H1 (cell line): Measurements from ENCODE around the gene PPP1R9A. TPM values are rescaled to one million over a fixed set of nuclear protein-coding genes. Genes with fewer than 3 reads are reported as not detected.

Experiments used
- CTCF ChIA-PET: fragments of 300-600 bp; sonication (Branson Sonifier 250); formaldehyde crosslinking; loops from one replicate; lab custom pipeline; 2021; ENCODE audit not compliant: partially characterized antibody; lab: Charles Lee
- POLR2A ChIA-PET: fragments of 300-600 bp; sonication (Branson Sonifier 250); formaldehyde crosslinking; loops from one replicate; lab custom pipeline; 2021; ENCODE audit warnings: inconsistent platforms; ENCODE audit not compliant: partially characterized antibody; lab: Charles Lee
- DNase-seq, 2 experiments: peaks; one replicate each; pipeline versions ENCODE4 v3.0.0 to v3.0.0-alpha.2; 2010 to 2022; ENCODE audit warnings: low spot score in 2 of 2, low read depth in 1 of 2, mixed read lengths in 1 of 2
- FAIRE-seq: peaks from 2 replicates; lab custom pipeline; 2011; peaks lifted over from hg19 to GRCh38; lab: Jason Lieb, UNC
- H2AFZ ChIP-seq: 2 replicates; pipeline ENCODE4 v1.8.1; 2012; ENCODE audit warnings: low read length, inconsistent platforms
- H2AK5ac ChIP-seq: 2 replicates; pipeline ENCODE4 v1.6.1; 2013; ENCODE audit warnings: low read depth, low read length
- H2BK120ac ChIP-seq: replicated peaks from 2 replicates; pipeline ENCODE3; 2013; ENCODE audit warnings: low read depth, low read length, inconsistent platforms
- H2BK12ac ChIP-seq: 2 replicates; pipeline ENCODE4 v1.6.1; 2013; ENCODE audit warnings: low read depth, low read length
- H2BK15ac ChIP-seq: 2 replicates; pipeline ENCODE4 v1.6.1; 2013; ENCODE audit warnings: low read length
- H2BK20ac ChIP-seq: 2 replicates; pipeline ENCODE4 v1.6.1; 2013; ENCODE audit warnings: low read length
- H2BK5ac ChIP-seq: 2 replicates; pipeline ENCODE4 v1.6.1; 2013; ENCODE audit warnings: low read depth, low read length
- H3K14ac ChIP-seq: 2 replicates; pipeline ENCODE4 v1.6.1; 2013; ENCODE audit warnings: inconsistent platforms; ENCODE audit not compliant: insufficient read length
- H3K18ac ChIP-seq: 2 replicates; pipeline ENCODE4 v1.6.1; 2013; ENCODE audit warnings: low read length; ENCODE audit errors: extremely low read depth
- H3K23ac ChIP-seq: 2 replicates; pipeline ENCODE4 v1.6.1; 2013; ENCODE audit warnings: inconsistent platforms; ENCODE audit not compliant: insufficient read length
- H3K23me2 ChIP-seq: 2 replicates; pipeline ENCODE4 v1.6.1; 2013; ENCODE audit warnings: low read depth, low read length
- H3K27ac ChIP-seq: 2 replicates; pipeline ENCODE4 v1.6.1; 2011; ENCODE audit warnings: low read depth, low read length, inconsistent platforms
- H3K27me3 ChIP-seq, 4 experiments: replicated peaks in 1 of 4; 1 replicate in 1 of 4; 2 replicates in 3 of 4; pipeline versions ENCODE4 v1.6.1 to v1.8.1; 2011 to 2013; ENCODE audit warnings: low read length in 3 of 4, mild to moderate bottlenecking in 3 of 4, inconsistent platforms in 2 of 4, mixed read lengths in 2 of 4, moderate library complexity in 1 of 4; ENCODE audit not compliant: control insufficient read depth in 3 of 4, insufficient read depth in 3 of 4; ENCODE audit errors: extremely low read depth in 1 of 4
- H3K36me3 ChIP-seq, 4 experiments: 2 replicates each; pipeline versions ENCODE4 v1.6.1 to v1.8.1; 2011 to 2013; ENCODE audit warnings: mild to moderate bottlenecking in 4 of 4, low read length in 3 of 4, moderate library complexity in 2 of 4, control low read depth in 1 of 4, inconsistent platforms in 1 of 4; ENCODE audit not compliant: insufficient read depth in 4 of 4, control insufficient read depth in 2 of 4
- H3K4ac ChIP-seq: replicated peaks from 2 replicates; pipeline ENCODE3; 2013; ENCODE audit warnings: low read length, low read depth, mixed read lengths, inconsistent platforms; ENCODE audit not compliant: insufficient read length
- H3K4me1 ChIP-seq, 4 experiments: replicated peaks in 1 of 4; 1 replicate in 1 of 4; 2 replicates in 3 of 4; pipeline versions ENCODE4 v1.6.1 to v1.8.1; 2011 to 2013; ENCODE audit warnings: low read length in 3 of 4, inconsistent platforms in 2 of 4, mixed read lengths in 1 of 4; ENCODE audit not compliant: insufficient read depth in 4 of 4, control insufficient read depth in 3 of 4
- H3K4me2 ChIP-seq, 2 experiments: 2 replicates each; pipeline versions ENCODE4 v1.6.1 to v1.8.1; 2011 to 2013; ENCODE audit warnings: low read depth in 2 of 2, low read length in 2 of 2, control low read depth in 1 of 2, inconsistent platforms in 1 of 2, mild to moderate bottlenecking in 1 of 2; ENCODE audit not compliant: insufficient read depth in 1 of 2
- H3K4me3 ChIP-seq, 4 experiments: fragments of 200-600, 300-600 bp in 1 of 4; sonication (generic), shearing (Covaris generic), sonication (Bioruptor Twin) in 1 of 4; 2 replicates each; pipeline versions ENCODE4 v1.5.1 to v1.8.1; 2011 to 2016; ENCODE audit warnings: low read length in 4 of 4, low read depth in 3 of 4, control low read depth in 2 of 4, inconsistent platforms in 2 of 4, mild to moderate bottlenecking in 2 of 4, mixed read lengths in 1 of 4, moderate library complexity in 1 of 4; ENCODE audit not compliant: insufficient read depth in 2 of 4; ENCODE audit errors: extremely low read depth in 1 of 4
- H3K56ac ChIP-seq: replicated peaks from 2 replicates; pipeline ENCODE3; 2013; ENCODE audit warnings: low read depth, mild to moderate bottlenecking, mixed read lengths, low read length, inconsistent platforms; ENCODE audit not compliant: insufficient read length
- H3K79me1 ChIP-seq: 2 replicates; pipeline ENCODE4 v1.6.1; 2013; ENCODE audit warnings: low read depth, low read length, control low read depth
- H3K79me2 ChIP-seq, 2 experiments: 2 replicates each; pipeline versions ENCODE4 v1.6.1 to v1.8.1; 2012 to 2013; ENCODE audit warnings: low read length in 2 of 2, mild to moderate bottlenecking in 2 of 2, inconsistent platforms in 1 of 2; ENCODE audit not compliant: insufficient read depth in 2 of 2, control insufficient read depth in 1 of 2
- H3K9ac ChIP-seq, 4 experiments: replicated peaks in 1 of 4; 1 replicate in 1 of 4; 2 replicates in 3 of 4; pipeline versions ENCODE4 v1.6.1 to v1.8.1; 2011 to 2013; ENCODE audit warnings: low read depth in 3 of 4, low read length in 3 of 4, control low read depth in 2 of 4, mild to moderate bottlenecking in 2 of 4, moderate library complexity in 2 of 4, inconsistent platforms in 1 of 4; ENCODE audit errors: extremely low read depth in 1 of 4
- H3K9me3 ChIP-seq, 2 experiments: 2 replicates each; pipeline versions ENCODE4 v1.6.1 to v1.8.1; 2012 to 2013; ENCODE audit warnings: mild to moderate bottlenecking in 2 of 2, moderate library complexity in 2 of 2, control low read depth in 1 of 2, inconsistent platforms in 1 of 2, low read depth in 1 of 2, low read length in 1 of 2, mixed read lengths in 1 of 2; ENCODE audit not compliant: insufficient read depth in 2 of 2
- H4K20me1 ChIP-seq, 2 experiments: replicated peaks in 1 of 2; 2 replicates each; pipeline versions ENCODE3 to v1.8.1; 2011 to 2013; ENCODE audit warnings: inconsistent platforms in 2 of 2, low read length in 2 of 2, mild to moderate bottlenecking in 1 of 2; ENCODE audit not compliant: insufficient read depth in 2 of 2, control insufficient read depth in 1 of 2
- H4K5ac ChIP-seq: 2 replicates; pipeline ENCODE4 v1.6.1; 2013; ENCODE audit warnings: low read length, low read depth, mixed read lengths, inconsistent platforms; ENCODE audit not compliant: insufficient read length
- H4K8ac ChIP-seq: 2 replicates; pipeline ENCODE4 v1.8.0; 2013; ENCODE audit warnings: mild to moderate bottlenecking, moderate library complexity, low read length, inconsistent platforms; ENCODE audit not compliant: insufficient read depth; ENCODE audit errors: extremely low read depth
- H4K91ac ChIP-seq: replicated peaks from 2 replicates; pipeline ENCODE3; 2013; ENCODE audit warnings: low read length, mixed read lengths, inconsistent platforms; ENCODE audit not compliant: insufficient read length
- BRCA1 ChIP-seq: IDR thresholded peaks from 2 replicates; pipeline ENCODE4 v1.6.1; 2012; ENCODE audit warnings: low read depth, low read length, improper control_type of control experiment
- CBX8 ChIP-seq: fragments of 300-800, 300-1000 bp; sonication (generic); IDR thresholded peaks from 2 replicates; pipeline ENCODE4 v1.7.1; 2016; ENCODE audit warnings: low read depth, low read length, borderline replicate concordance
- CEBPB ChIP-seq: IDR thresholded peaks from 2 replicates; pipeline ENCODE4 v1.6.1; 2012; ENCODE audit warnings: low read depth, low read length
- CREB1 ChIP-seq: IDR thresholded peaks from 2 replicates; pipeline ENCODE4 v1.6.1; 2012; ENCODE audit warnings: inconsistent platforms
- JUND ChIP-seq: IDR thresholded peaks from 2 replicates; pipeline ENCODE4 v1.6.1; 2011; ENCODE audit warnings: mild to moderate bottlenecking, improper control_type of control experiment, low read length
- RFX5 ChIP-seq: IDR thresholded peaks from 2 replicates; pipeline ENCODE4 v1.6.1; 2011; ENCODE audit warnings: low read depth, low read length, improper control_type of control experiment, borderline replicate concordance
- SUZ12 ChIP-seq: fragments of 200-600 bp; sonication (generic); IDR thresholded peaks from 2 replicates; pipeline ENCODE4 v1.6.1; 2012; ENCODE audit warnings: mild to moderate bottlenecking, inconsistent platforms, low read length, moderate library complexity, mixed read lengths
- TAF7 ChIP-seq: optimal IDR thresholded peaks from 2 replicates; pipeline ENCODE3; 2011; ENCODE audit warnings: low read depth, mild to moderate bottlenecking, inconsistent platforms, low read length, moderate library complexity, borderline replicate concordance
- TBP ChIP-seq: IDR thresholded peaks from 2 replicates; pipeline ENCODE4 v1.6.1; 2011; ENCODE audit warnings: low read depth, low read length, improper control_type of control experiment
- YY1 ChIP-seq: IDR thresholded peaks from 2 replicates; pipeline ENCODE4 v1.6.1; 2011; ENCODE audit warnings: low read depth, mild to moderate bottlenecking, low read length
- WGBS, 2 experiments: shearing (Covaris generic) in 1 of 2; methylation state at CpG; one replicate each; pipeline versions ENCODE4 v1.1.6 to v1.1.7; 2013 to 2015; ENCODE audit warnings: low lambda C conversion rate in 2 of 2, mixed read lengths in 2 of 2, inconsistent platforms in 1 of 2, low coverage in 1 of 2, missing lambda C conversion rate in 1 of 2; ENCODE audit not compliant: insufficient replicate concordance in 2 of 2, insufficient coverage in 1 of 2, insufficient read length in 1 of 2; ENCODE audit errors: extremely low coverage in 1 of 2, missing lambda C conversion rate in 1 of 2; 5-methylcytosine and 5-hydroxymethylcytosine counted together
- polyA plus RNA-seq, 7 experiments: library from polyadenylated mRNA; depleted of rRNA in 3 of 7; stranded (reverse) in 5 of 7; unstranded in 2 of 7; fragments of >200 nt in 5 of 7; fragments of 200-250 nt in 2 of 7; gene quantifications; 1 replicate in 5 of 7; 2 replicates in 1 of 7; 4 replicates in 1 of 7; pipeline versions ENCODE4 v1.2.1 to v1.2.3, GENCODE V29; 2011 to 2013; ENCODE audit warnings: missing spikeins in 2 of 7, mixed read lengths in 2 of 7
- total RNA-seq: library from RNA; stranded (reverse); fragmentation: NEBNext Ultra II Directional; extraction: Animal tissue kit (Norgen Biotek cat#: 25700); gene quantifications from 2 replicates; pipeline ENCODE4 v1.2.1, GENCODE V29; 2021

PPP1R9A gene
- total and polyA plus RNA-seq, 2 of the 8 experiments (the other 6 are each of a cell fraction or from before 2014, with no cell fraction given) = 3.0 to 20.3 TPM

DNA sequence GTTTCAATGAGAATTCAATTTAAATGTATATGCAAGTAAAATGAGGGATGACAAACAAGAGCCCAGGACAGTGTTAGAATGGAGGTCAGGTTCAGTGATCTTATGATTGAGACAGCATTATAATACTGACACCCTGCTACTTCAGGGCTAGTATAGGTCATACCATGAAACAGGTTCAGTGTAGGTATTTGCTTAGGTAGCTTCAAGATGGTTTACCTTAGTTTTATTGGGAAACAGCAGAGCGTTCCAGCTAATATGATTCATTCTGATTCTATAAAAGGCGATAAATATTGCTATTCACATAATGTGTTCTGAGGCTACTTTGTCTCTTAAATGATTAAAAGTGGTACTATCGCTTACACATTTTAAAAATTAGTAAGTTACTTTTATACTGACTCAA is 203.3 kb downstream of the PPP1R9A start:
- no peak overlapping the region for H2BK5ac ChIP-seq
- TF ChIP-seq CBX8 (no peak), JUND (no peak), CREB1 (no peak), SUZ12 (no peak), YY1 (no peak), TBP (no peak), RFX5 (no peak), BRCA1 (no peak), CEBPB (no peak), TAF7 (no peak)

More for the DNA sequence above, 203.3 kb downstream of the PPP1R9A start:
- Histone ChIP-seq H2AFZ (no peak overlapping the region), H4K20me1 (no peaks in the 10 kb centered on the region), H3K9ac (no peak overlapping the region), H3K23ac (no peak overlapping the region), H3K18ac (no peak overlapping the region), H3K27me3 (no peaks in the 10 kb centered on the region), H3K27ac (no peak overlapping the region), H3K4me3 (no peak overlapping the region), H2BK15ac (no peak overlapping the region), H3K79me2 (0 out of 4 replicates have a peak, but pooled peaks cover 0 to 6% of the 10 kb centered on the region in 2 experiments), H3K14ac (no peak overlapping the region), H3K56ac (no peak overlapping the region), H3K4ac (no peak overlapping the region), H2BK12ac (no peak overlapping the region), H2AK5ac (no peak overlapping the region), H3K4me1 (no peaks in the 10 kb centered on the region), H4K91ac (no peak overlapping the region), H3K36me3 (no peaks in the 10 kb centered on the region), H3K4me2 (no peak overlapping the region), H4K5ac (no peak overlapping the region), H2BK120ac (no peak overlapping the region), H3K79me1 (no peaks in the 10 kb centered on the region), H3K9me3 (no peaks in the 10 kb centered on the region), H4K8ac (no peak overlapping the region), H3K23me2 (no peaks in the 10 kb centered on the region), H2BK20ac (no peak overlapping the region)
- FAIRE-seq = no peak
- ChIA-PET POLR2A (no interaction called here), CTCF (no interaction called here)
- no peak for DNase-seq
- 92% methylated on average over 3 of the region's 3 CpGs; no CpG with 5 or more reads in 1 of the 2 experiments for WGBS, 2 experiments
